Mesenchymal stem cell (in vitro differentiated cells and primary cell): Measurements from ENCODE around the gene METAP1D.

ENCODE experiments used
- DNase-seq: peaks from one replicate; pipeline ENCODE4 v3.0.0-alpha.2; 2013
- H2AFZ ChIP-seq: one replicate; pipeline ENCODE4 v1.6.1; 2013; ENCODE audit warnings: low read depth, mild to moderate bottlenecking, control low read depth, inconsistent platforms, low read length, moderate library complexity
- H2AK5ac ChIP-seq: 2 replicates; pipeline ENCODE4 v1.6.1; 2013; ENCODE audit warnings: low read length, moderate library complexity, mild to moderate bottlenecking, inconsistent platforms; ENCODE audit not compliant: severe bottlenecking
- H2BK120ac ChIP-seq: one replicate; pipeline ENCODE4 v1.6.1; 2013; ENCODE audit warnings: low read depth, mild to moderate bottlenecking, inconsistent platforms, low read length, moderate library complexity
- H2BK12ac ChIP-seq, 2 experiments: one replicate each; pipeline ENCODE4 v1.6.1; 2013; ENCODE audit warnings: inconsistent platforms in 2 of 2, low read length in 2 of 2, mild to moderate bottlenecking in 2 of 2, moderate library complexity in 2 of 2, control low read depth in 1 of 2
- H2BK15ac ChIP-seq: one replicate; pipeline ENCODE4 v1.6.1; 2013; ENCODE audit warnings: mild to moderate bottlenecking, low read depth, inconsistent platforms; ENCODE audit not compliant: poor library complexity, severe bottlenecking
- H2BK5ac ChIP-seq: 2 replicates; pipeline ENCODE4 v1.6.1; 2013; ENCODE audit warnings: low read depth, mild to moderate bottlenecking, low read length, control low read depth, inconsistent platforms; ENCODE audit not compliant: poor library complexity, severe bottlenecking
- H3K14ac ChIP-seq, 2 experiments: one replicate each; pipeline ENCODE4 v1.6.1; 2013; ENCODE audit warnings: inconsistent platforms in 2 of 2, low read length in 2 of 2, control low read depth in 1 of 2, mild to moderate bottlenecking in 1 of 2, moderate library complexity in 1 of 2
- H3K18ac ChIP-seq, 2 experiments: one replicate each; pipeline ENCODE4 v1.6.1; 2013; ENCODE audit warnings: inconsistent platforms in 2 of 2, low read length in 2 of 2, control low read depth in 1 of 2, low read depth in 1 of 2, mild to moderate bottlenecking in 1 of 2
- H3K23ac ChIP-seq, 2 experiments: one replicate each; pipeline ENCODE4 v1.6.1; 2013; ENCODE audit warnings: inconsistent platforms in 2 of 2, low read length in 2 of 2, mild to moderate bottlenecking in 2 of 2, moderate library complexity in 2 of 2, control low read depth in 1 of 2
- H3K27ac ChIP-seq: 2 replicates; pipeline ENCODE4 v1.5.1; 2013; ENCODE audit warnings: mild to moderate bottlenecking, moderate library complexity, low read length, control low read depth, inconsistent platforms; ENCODE audit not compliant: poor library complexity, severe bottlenecking
- H3K27me3 ChIP-seq, 2 experiments: 2 replicates each; pipeline versions ENCODE4 v1.6.1 to v1.7.0; 2013; ENCODE audit warnings: low read length in 2 of 2, mild to moderate bottlenecking in 2 of 2, moderate library complexity in 2 of 2, control low read depth in 1 of 2, inconsistent platforms in 1 of 2; ENCODE audit not compliant: control insufficient read depth in 1 of 2, insufficient read depth in 1 of 2
- H3K36me3 ChIP-seq, 2 experiments: 2 replicates each; pipeline versions ENCODE4 v1.6.1 to v1.7.0; 2013; ENCODE audit warnings: low read length in 2 of 2, control low read depth in 1 of 2, inconsistent platforms in 1 of 2, low read depth in 1 of 2, mild to moderate bottlenecking in 1 of 2; ENCODE audit not compliant: insufficient read depth in 2 of 2, control insufficient read depth in 1 of 2
- H3K4ac ChIP-seq, 2 experiments: one replicate each; pipeline ENCODE4 v1.6.1; 2013; ENCODE audit warnings: inconsistent platforms in 2 of 2, low read length in 2 of 2, mild to moderate bottlenecking in 2 of 2, moderate library complexity in 2 of 2, control low read depth in 1 of 2, low read depth in 1 of 2
- H3K4me1 ChIP-seq: 2 replicates; pipeline ENCODE4 v1.6.1; 2013; ENCODE audit warnings: low read depth, low read length, control low read depth; ENCODE audit not compliant: control insufficient read depth, insufficient read depth
- H3K4me2 ChIP-seq: 2 replicates; pipeline ENCODE4 v1.6.1; 2013; ENCODE audit warnings: low read length, mild to moderate bottlenecking, inconsistent platforms; ENCODE audit not compliant: poor library complexity, severe bottlenecking
- H3K4me3 ChIP-seq, 2 experiments: 2 replicates each; pipeline versions ENCODE4 v1.5.1 to v1.7.0; 2013; ENCODE audit warnings: low read length in 2 of 2, mild to moderate bottlenecking in 2 of 2, control low read depth in 1 of 2, low read depth in 1 of 2; ENCODE audit not compliant: insufficient read depth in 1 of 2
- H3K79me1 ChIP-seq: replicated peaks from 2 replicates; pipeline ENCODE4 v1.6.1; 2013; ENCODE audit warnings: mild to moderate bottlenecking, control low read depth, low read length, inconsistent platforms; ENCODE audit not compliant: poor library complexity, severe bottlenecking
- H3K9ac ChIP-seq: 2 replicates; pipeline ENCODE4 v1.7.0; 2013; ENCODE audit warnings: mild to moderate bottlenecking, low read length, moderate library complexity
- H3K9me3 ChIP-seq: 2 replicates; pipeline ENCODE4 v1.7.0; 2013; ENCODE audit warnings: mild to moderate bottlenecking, low read length; ENCODE audit not compliant: control insufficient read depth
- H4K8ac ChIP-seq: one replicate; pipeline ENCODE4 v1.6.1; 2013; ENCODE audit warnings: inconsistent platforms, mild to moderate bottlenecking, low read length, moderate library complexity
- H4K91ac ChIP-seq: one replicate; pipeline ENCODE4 v1.6.1; 2013; ENCODE audit warnings: mild to moderate bottlenecking, low read length, inconsistent platforms
- WGBS: methylation state at CpG from one replicate; pipeline ENCODE4 v1.1.7; 2013; ENCODE audit warnings: mixed read lengths; 5-methylcytosine and 5-hydroxymethylcytosine counted together

METAP1D gene

DNA sequence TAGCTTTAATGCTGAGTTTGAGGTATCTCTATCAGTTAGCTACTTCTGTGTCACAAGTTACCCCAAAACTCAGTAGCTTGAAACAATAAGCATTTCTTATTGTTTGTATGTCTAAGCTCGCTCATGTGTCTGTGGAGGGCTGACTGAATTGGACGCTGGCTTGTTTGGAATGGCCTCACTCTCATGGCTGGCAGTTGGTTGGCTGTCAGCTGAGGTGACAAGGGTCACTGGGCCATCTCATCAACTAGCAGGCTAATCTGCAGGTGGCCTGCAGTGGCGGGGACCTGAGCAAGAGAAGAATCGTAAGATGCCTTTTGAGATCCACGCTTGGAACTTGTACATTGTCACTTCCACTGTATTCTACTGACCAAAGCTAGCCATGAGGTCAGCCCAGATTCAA is 116.4 kb downstream of the METAP1D start:
- H2AFZ ChIP-seq = no peak overlapping the region
- H3K18ac ChIP-seq = no peak overlapping the region
- H4K8ac ChIP-seq = no peak overlapping the region
- H3K4me3 ChIP-seq = no peak overlapping the region
- no peaks in the 10 kb centered on the region for H3K79me1 ChIP-seq
- no peak for DNase-seq
- no peak overlapping the region for H2BK12ac ChIP-seq
- no peak overlapping the region for H3K9ac ChIP-seq
- H3K36me3 ChIP-seq = no peaks in the 10 kb centered on the region
- H3K14ac ChIP-seq = no peak overlapping the region
- H3K23ac ChIP-seq = no peak overlapping the region
- no peak overlapping the region for H3K4ac ChIP-seq
- no peaks in the 10 kb centered on the region for H3K27me3 ChIP-seq
- no peaks in the 10 kb centered on the region for H3K9me3 ChIP-seq
- no peaks in the 10 kb centered on the region for H3K4me1 ChIP-seq
- H2BK120ac ChIP-seq = no peak overlapping the region
- no peak overlapping the region for H2AK5ac ChIP-seq
- no peak overlapping the region for H2BK5ac ChIP-seq
- H3K4me2 ChIP-seq = no peak overlapping the region
- no peak overlapping the region for H4K91ac ChIP-seq
- H2BK15ac ChIP-seq = no peak overlapping the region
- WGBS = 80% methylated on average over 5 of the region's 5 CpGs
- H3K27ac ChIP-seq = no peak overlapping the region

DNA sequence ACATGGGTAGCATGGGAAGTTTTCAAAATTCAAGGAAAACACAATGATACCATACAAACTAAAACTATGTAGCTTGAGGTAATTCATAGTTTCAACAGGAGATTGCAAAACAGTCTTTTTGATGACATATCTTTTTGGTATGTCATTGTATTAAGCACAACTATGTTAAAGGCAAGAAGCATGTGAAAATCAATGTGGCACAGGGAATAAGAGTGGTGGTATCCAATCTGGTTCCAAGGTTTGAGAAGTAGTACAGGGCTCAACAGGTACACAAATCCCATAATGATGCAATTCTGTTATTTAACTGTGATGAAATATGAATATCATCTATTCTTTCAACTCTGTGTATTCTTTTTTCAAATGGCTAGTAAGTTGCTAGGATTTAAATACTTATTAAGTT is 119.3 kb downstream of the METAP1D start:
- peak; percentile 61 for DNase-seq
- no peak overlapping the region for H3K4me2 ChIP-seq
- H3K4me1 ChIP-seq = no peaks in the 10 kb centered on the region
- H3K18ac ChIP-seq = no peak overlapping the region
- H3K4me3 ChIP-seq = peak overlapping the region in 1 of 2 experiments; percentile 23
- H3K23ac ChIP-seq = no peak overlapping the region
- H2BK12ac ChIP-seq = no peak overlapping the region
- no peak overlapping the region for H4K8ac ChIP-seq
- H2AK5ac ChIP-seq = no peak overlapping the region
- no peak overlapping the region for H3K4ac ChIP-seq
- no peak overlapping the region for H3K14ac ChIP-seq
- H3K27ac ChIP-seq = peak overlapping the region; percentile 40
- H2AFZ ChIP-seq = no peak overlapping the region
- H3K9me3 ChIP-seq = no peaks in the 10 kb centered on the region
- no peak overlapping the region for H2BK120ac ChIP-seq
- H3K27me3 ChIP-seq = no peaks in the 10 kb centered on the region
- H2BK5ac ChIP-seq = no peak overlapping the region
- H2BK15ac ChIP-seq = no peak overlapping the region
- H3K79me1 ChIP-seq = no peaks in the 10 kb centered on the region
- no peak overlapping the region for H3K9ac ChIP-seq
- no peak overlapping the region for H4K91ac ChIP-seq
- H3K36me3 ChIP-seq = no peaks in the 10 kb centered on the region

DNA sequence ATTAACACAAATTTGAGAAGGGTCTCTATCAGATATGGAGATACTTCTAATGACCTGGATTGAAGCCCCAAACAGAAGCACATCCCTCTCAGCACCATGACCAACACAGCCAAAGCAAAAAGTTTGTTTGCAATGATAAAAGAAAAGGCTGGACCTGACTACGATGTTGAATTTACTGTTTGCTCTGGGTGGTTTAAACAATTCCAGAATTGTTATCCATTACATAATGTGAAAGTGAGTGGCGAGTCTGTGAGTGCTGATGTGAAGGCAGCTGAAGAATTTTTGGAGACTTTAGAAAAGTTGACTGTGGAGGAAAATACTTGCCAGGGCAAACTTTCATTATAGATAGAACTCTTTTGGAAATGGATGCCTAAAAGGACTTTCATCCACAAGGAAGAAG is 120.4 kb downstream of the METAP1D start:
- Histone ChIP-seq H2AK5ac (no peak overlapping the region), H4K91ac (no peak overlapping the region), H3K36me3 (no peaks in the 10 kb centered on the region), H3K79me1 (no peaks in the 10 kb centered on the region), H3K4ac (no peak overlapping the region), H3K4me2 (no peak overlapping the region), H3K18ac (no peak overlapping the region), H3K27me3 (no peaks in the 10 kb centered on the region), H2AFZ (no peak overlapping the region), H4K8ac (no peak overlapping the region), H3K9ac (no peak overlapping the region), H3K4me1 (no peaks in the 10 kb centered on the region), H3K9me3 (no peaks in the 10 kb centered on the region), H3K4me3 (no peak overlapping the region), H2BK5ac (no peak overlapping the region), H2BK15ac (no peak overlapping the region), H3K23ac (no peak overlapping the region), H2BK12ac (no peak overlapping the region), H3K27ac (no peak overlapping the region), H3K14ac (no peak overlapping the region), H2BK120ac (no peak overlapping the region)
- 94% methylated on average over 2 of the region's 2 CpGs for WGBS
- DNase-seq = no peak

DNA sequence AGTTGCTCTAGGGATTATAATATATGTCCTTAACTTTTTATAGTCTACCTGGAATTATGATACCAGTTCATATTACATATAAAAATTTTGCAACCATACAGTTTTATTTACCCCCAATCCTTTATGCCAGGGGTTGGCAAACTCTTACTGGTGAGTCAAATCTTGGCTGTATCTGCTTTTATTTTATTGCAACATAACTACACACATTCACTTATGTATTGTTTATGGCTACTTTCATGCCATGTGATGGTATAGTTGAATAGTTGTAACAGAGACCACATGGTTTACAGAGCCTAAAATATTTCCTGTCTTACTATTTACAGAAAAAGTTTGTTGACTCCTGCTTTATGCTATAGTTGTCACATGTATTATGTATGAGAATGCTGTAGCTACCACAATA is 128.7 kb downstream of the METAP1D start:
- no peak overlapping the region for H3K27ac ChIP-seq
- no peak overlapping the region for H3K14ac ChIP-seq
- H3K18ac ChIP-seq = no peak overlapping the region
- no peak overlapping the region for H3K4ac ChIP-seq
- H3K23ac ChIP-seq = no peak overlapping the region
- H2AFZ ChIP-seq = no peak overlapping the region
- H4K91ac ChIP-seq = no peak overlapping the region
- no peak overlapping the region for H3K9ac ChIP-seq
- H2BK5ac ChIP-seq = no peak overlapping the region
- H3K4me3 ChIP-seq = no peak overlapping the region
- H3K27me3 ChIP-seq = no peaks in the 10 kb centered on the region
- DNase-seq = no peak
- H3K4me2 ChIP-seq = no peak overlapping the region
- H2BK15ac ChIP-seq = no peak overlapping the region
- H2BK12ac ChIP-seq = no peak overlapping the region
- H2AK5ac ChIP-seq = no peak overlapping the region
- no peaks in the 10 kb centered on the region for H3K36me3 ChIP-seq
- no peak overlapping the region for H4K8ac ChIP-seq
- H3K9me3 ChIP-seq = no peaks in the 10 kb centered on the region
- H3K79me1 ChIP-seq = no peaks in the 10 kb centered on the region
- H3K4me1 ChIP-seq = no peaks in the 10 kb centered on the region
- H2BK120ac ChIP-seq = no peak overlapping the region
